ENCODE data around the gene ZNF385A. TPM values are rescaled to one million over a fixed set of nuclear protein-coding genes. Genes with fewer than 3 reads are reported as not detected.
"Not testable (repeated sequence)": the region's sequence is repeated elsewhere in the genome, so short reads cannot be mapped to it uniquely, and the experiment has no call there.

The ZNF385A gene
- total RNA-seq, 1 donor = 2.2 TPM

DNA sequence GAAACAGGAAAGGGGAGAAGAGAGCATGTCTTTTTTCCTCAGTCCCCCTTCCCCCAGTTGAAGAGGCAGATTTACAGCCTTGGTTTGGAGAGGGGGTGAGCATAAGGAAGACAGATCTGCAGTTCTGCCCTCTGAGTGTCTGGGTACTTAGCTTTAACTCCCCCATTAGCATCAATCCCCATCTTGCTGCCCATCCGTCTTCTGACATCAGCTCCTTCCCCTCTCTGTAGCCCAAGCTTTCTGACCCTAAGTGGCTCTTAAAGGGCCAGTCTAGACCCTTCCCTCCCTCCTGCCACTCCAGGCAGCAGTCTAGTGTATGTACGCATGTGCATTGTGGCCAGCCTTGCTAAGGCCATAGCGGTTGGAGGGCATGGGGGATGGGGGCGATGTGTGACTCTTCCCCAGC is 27.6 kb downstream of the ZNF385A start:
- H3K4me3 ChIP-seq (ENCODE audit: low read depth, low read length) = no peak overlapping the region
- no peak for DNase-seq (ENCODE audit: low read depth)
- no peak for TF ChIP-seq CTCF (IDR thresholded peaks at IDR 0.05; ENCODE audit: insufficient read depth, low read depth, low read length)

DNA sequence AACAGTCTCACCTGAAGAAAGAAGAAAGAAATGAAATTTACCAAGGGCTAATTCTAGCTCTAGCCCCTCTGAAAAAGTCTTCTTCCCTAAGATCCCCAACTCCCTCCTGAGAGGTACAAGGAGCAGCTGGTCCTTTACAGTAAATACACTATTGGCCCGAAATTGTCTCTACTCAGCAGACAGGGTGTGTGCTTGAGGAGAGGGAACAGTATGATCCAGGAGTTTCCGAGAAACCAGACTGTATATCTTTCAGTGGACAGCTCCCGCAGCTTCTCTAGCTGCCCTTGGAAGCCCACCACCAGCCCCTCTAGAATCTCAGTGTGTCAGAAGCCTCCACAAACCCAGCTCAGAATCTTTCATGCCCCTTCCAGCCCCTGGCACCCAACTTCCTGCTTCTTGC is 28.3 kb downstream of the ZNF385A start:
- no peak for DNase-seq (ENCODE audit: low read depth)
- no peak for TF ChIP-seq CTCF (IDR thresholded peaks at IDR 0.05; ENCODE audit: insufficient read depth, low read depth, low read length)
- H3K4me3 ChIP-seq (ENCODE audit: low read depth, low read length) = no peak overlapping the region

GRCh38 chr12:54355104-54355815 is 29.3 kb downstream of the ZNF385A start:
- DNase-seq (ENCODE audit: low read depth) = no peak
- TF ChIP-seq CTCF (IDR thresholded peaks at IDR 0.05; ENCODE audit: insufficient read depth, low read depth, low read length) = peak; percentile 13
- no peak overlapping the region for H3K4me3 ChIP-seq (ENCODE audit: low read depth, low read length)

DNA sequence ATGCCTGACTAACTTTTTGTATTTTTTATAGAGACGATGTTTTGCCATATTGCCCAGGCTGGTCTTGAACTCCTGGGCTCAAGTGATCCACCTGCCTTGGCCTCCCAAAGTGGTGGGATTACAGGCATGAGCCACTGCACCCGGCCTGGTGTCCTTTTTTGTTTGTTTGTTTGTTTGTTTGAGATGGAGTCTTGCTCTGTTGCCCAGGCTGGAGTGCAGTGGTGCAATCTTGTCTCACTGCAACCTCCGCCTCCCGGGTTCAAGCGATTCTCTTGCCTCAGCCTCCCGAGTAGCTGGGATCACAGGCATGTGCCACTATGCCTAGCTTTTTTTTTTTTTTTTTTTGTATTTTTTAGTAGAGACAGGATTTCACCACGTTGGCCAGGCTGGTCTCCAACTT is 30.3 kb downstream of the ZNF385A start:
- not testable (repeated sequence) for DNase-seq (ENCODE audit: low read depth); H3K4me3 ChIP-seq (ENCODE audit: low read depth, low read length)

GRCh38 chr12:54352891-54353874 is 31.4 kb downstream of the ZNF385A start:
- no peak overlapping the region for H3K4me3 ChIP-seq (ENCODE audit: low read depth, low read length)
- peak; percentile 74 for DNase-seq (ENCODE audit: low read depth)
- no peak for TF ChIP-seq CTCF (IDR thresholded peaks at IDR 0.05; ENCODE audit: insufficient read depth, low read depth, low read length)

GRCh38 chr12:54352022-54352531 is 32.5 kb downstream of the ZNF385A start:
- H3K4me3 ChIP-seq (ENCODE audit: low read depth, low read length) = no peak overlapping the region
- TF ChIP-seq CTCF (IDR thresholded peaks at IDR 0.05; ENCODE audit: insufficient read depth, low read depth, low read length) = no peak
- DNase-seq (ENCODE audit: low read depth) = peak; percentile 68

- TF ChIP-seq CTCF (IDR thresholded peaks at IDR 0.05; ENCODE audit: insufficient read depth, low read depth, low read length) = no peak
- H3K4me3 ChIP-seq (ENCODE audit: low read depth, low read length) = no peak overlapping the region
- no peak for DNase-seq (ENCODE audit: low read depth)
Observed at GRCh38 chr12:54351341-54351740, 33.2 kb downstream of the ZNF385A start.
